ENCODE data around the gene MYL5. TPM values are rescaled to one million over a fixed set of nuclear protein-coding genes. Genes with fewer than 3 reads are reported as not detected.

Gene MYL5
- total RNA-seq, 2 donors from 2014 or later, result 14.0 to 14.5 TPM

- Mint-ChIP-seq H3K36me3 (ENCODE audit: low read depth) (no peaks in the 10 kb centered on the region), H3K9me3 (no peaks in the 10 kb centered on the region)
Observed at GRCh38 chr4:658681-659667, 15.4 kb upstream of the MYL5 start.

GRCh38 chr4:659851-660250, 14.5 kb upstream of the MYL5 start:
- H3K4me1 Mint-ChIP-seq, result no peaks in the 10 kb centered on the region
- ATAC-seq (replicated peaks), result no peak
- H3K4me3 Mint-ChIP-seq, result no peak overlapping the region
- H3K27me3 Mint-ChIP-seq, result no peaks in the 10 kb centered on the region
- no peaks in the 10 kb centered on the region for H3K36me3 Mint-ChIP-seq (ENCODE audit: low read depth)
- H3K27ac Mint-ChIP-seq, result no peak overlapping the region
- H3K9me3 Mint-ChIP-seq, result no peaks in the 10 kb centered on the region

More at GRCh38 chr4:658681-659667, 15.4 kb upstream of the MYL5 start:
- no peak for ATAC-seq (replicated peaks)
- H3K4me1 Mint-ChIP-seq, result no peaks in the 10 kb centered on the region
- no peak overlapping the region for H3K4me3 Mint-ChIP-seq
- no peaks in the 10 kb centered on the region for H3K27me3 Mint-ChIP-seq
- H3K27ac Mint-ChIP-seq, result no peak overlapping the region

GRCh38 chr4:660401-660800, 13.9 kb upstream of the MYL5 start:
- H3K27ac Mint-ChIP-seq, result no peak overlapping the region

GRCh38 chr4:661231-661630, 13.1 kb upstream of the MYL5 start:
- H3K27ac Mint-ChIP-seq, result no peak overlapping the region
- H3K36me3 Mint-ChIP-seq (ENCODE audit: low read depth), result no peaks in the 10 kb centered on the region
- H3K9me3 Mint-ChIP-seq, result no peaks in the 10 kb centered on the region
- ATAC-seq (replicated peaks), result no peak
- no peaks in the 10 kb centered on the region for H3K4me1 Mint-ChIP-seq
- H3K4me3 Mint-ChIP-seq, result no peak overlapping the region
- H3K27me3 Mint-ChIP-seq, result no peaks in the 10 kb centered on the region

More at GRCh38 chr4:660401-660800, 13.9 kb upstream of the MYL5 start:
- Mint-ChIP-seq H3K27me3 (no peaks in the 10 kb centered on the region), H3K4me3 (no peak overlapping the region), H3K36me3 (ENCODE audit: low read depth) (no peaks in the 10 kb centered on the region), H3K9me3 (no peaks in the 10 kb centered on the region), H3K4me1 (no peaks in the 10 kb centered on the region)
- no peak for ATAC-seq (replicated peaks)

GRCh38 chr4:661881-662761, 12.2 kb upstream of the MYL5 start:
- no peak for ATAC-seq (replicated peaks)
- Mint-ChIP-seq H3K27ac (peak overlapping the region; percentile 84), H3K27me3 (no peaks in the 10 kb centered on the region)

GRCh38 chr4:663046-663437, 11.3 kb upstream of the MYL5 start:
- no peaks in the 10 kb centered on the region for H3K36me3 Mint-ChIP-seq (ENCODE audit: low read depth)
- peak overlapping the region; percentile 84 for H3K27ac Mint-ChIP-seq
- H3K4me3 Mint-ChIP-seq, result peak overlapping the region; percentile 79
- H3K4me1 Mint-ChIP-seq, result no peaks in the 10 kb centered on the region
- no peaks in the 10 kb centered on the region for H3K27me3 Mint-ChIP-seq
- no peaks in the 10 kb centered on the region for H3K9me3 Mint-ChIP-seq
- ATAC-seq (replicated peaks), result peak; percentile 20

More at GRCh38 chr4:661881-662761, 12.2 kb upstream of the MYL5 start:
- Mint-ChIP-seq H3K4me3 (peak overlapping the region; percentile 79), H3K36me3 (ENCODE audit: low read depth) (no peaks in the 10 kb centered on the region), H3K4me1 (no peaks in the 10 kb centered on the region), H3K9me3 (no peaks in the 10 kb centered on the region)

- H3K4me3 Mint-ChIP-seq, result peak overlapping the region; percentile 79
Observed at GRCh38 chr4:663438-664428, 10.6 kb upstream of the MYL5 start.

GRCh38 chr4:664713-665231, 9.6 kb upstream of the MYL5 start:
- Mint-ChIP-seq H3K4me1 (no peaks in the 10 kb centered on the region), H3K27me3 (no peaks in the 10 kb centered on the region), H3K27ac (peak overlapping the region; percentile 78), H3K36me3 (ENCODE audit: low read depth) (no peaks in the 10 kb centered on the region), H3K4me3 (peak overlapping the region; percentile 79), H3K9me3 (no peaks in the 10 kb centered on the region)
- no peak for ATAC-seq (replicated peaks)

More at GRCh38 chr4:663438-664428, 10.6 kb upstream of the MYL5 start:
- peak; percentile 79 for ATAC-seq (replicated peaks)
- Mint-ChIP-seq H3K4me1 (no peaks in the 10 kb centered on the region), H3K36me3 (ENCODE audit: low read depth) (no peaks in the 10 kb centered on the region), H3K9me3 (no peaks in the 10 kb centered on the region), H3K27ac (peak overlapping the region; percentile 84), H3K27me3 (no peaks in the 10 kb centered on the region)

- H3K27ac Mint-ChIP-seq, result no peak overlapping the region
- no peaks in the 10 kb centered on the region for H3K4me1 Mint-ChIP-seq
- ATAC-seq (replicated peaks), result no peak
- H3K9me3 Mint-ChIP-seq, result no peaks in the 10 kb centered on the region
- H3K4me3 Mint-ChIP-seq, result peak overlapping the region; percentile 12
- H3K27me3 Mint-ChIP-seq, result no peaks in the 10 kb centered on the region
- H3K36me3 Mint-ChIP-seq (ENCODE audit: low read depth), result no peaks in the 10 kb centered on the region
Observed at GRCh38 chr4:665381-665750, 9.0 kb upstream of the MYL5 start.

GRCh38 chr4:665751-666435, 8.4 kb upstream of the MYL5 start:
- peaks cover 5% of the 10 kb centered on the region for H3K36me3 Mint-ChIP-seq (ENCODE audit: low read depth)
- no peaks in the 10 kb centered on the region for H3K27me3 Mint-ChIP-seq
- H3K9me3 Mint-ChIP-seq, result no peaks in the 10 kb centered on the region
- H3K27ac Mint-ChIP-seq, result no peak overlapping the region
- no peaks in the 10 kb centered on the region for H3K4me1 Mint-ChIP-seq
- ATAC-seq (replicated peaks), result no peak
- H3K4me3 Mint-ChIP-seq, result peak overlapping the region; percentile 12

GRCh38 chr4:666436-666810, 7.9 kb upstream of the MYL5 start:
- Mint-ChIP-seq H3K9me3 (no peaks in the 10 kb centered on the region), H3K4me3 (no peak overlapping the region), H3K36me3 (ENCODE audit: low read depth) (peaks cover 10% of the 10 kb centered on the region), H3K4me1 (no peaks in the 10 kb centered on the region), H3K27me3 (no peaks in the 10 kb centered on the region), H3K27ac (no peak overlapping the region)
- ATAC-seq (replicated peaks), result no peak

- no peaks in the 10 kb centered on the region for H3K4me1 Mint-ChIP-seq
- no peaks in the 10 kb centered on the region for H3K27me3 Mint-ChIP-seq
- no peaks in the 10 kb centered on the region for H3K9me3 Mint-ChIP-seq
- H3K36me3 Mint-ChIP-seq (ENCODE audit: low read depth), result peaks cover 16% of the 10 kb centered on the region
- ATAC-seq (replicated peaks), result no peak
- H3K4me3 Mint-ChIP-seq, result no peak overlapping the region
- no peak overlapping the region for H3K27ac Mint-ChIP-seq
Observed at GRCh38 chr4:666822-667544, 7.4 kb upstream of the MYL5 start.

GRCh38 chr4:667545-667925, 6.8 kb upstream of the MYL5 start:
- Mint-ChIP-seq H3K27ac (no peak overlapping the region), H3K36me3 (ENCODE audit: low read depth) (peaks cover 21% of the 10 kb centered on the region), H3K9me3 (no peaks in the 10 kb centered on the region), H3K4me1 (no peaks in the 10 kb centered on the region), H3K4me3 (no peak overlapping the region), H3K27me3 (no peaks in the 10 kb centered on the region)
- no peak for ATAC-seq (replicated peaks)

Data from activated T-helper 17 cell treated with anti-CD3 and anti-CD28 coated beads, Interleukin-2, amount 50 U/mL, for 72 hours (primary cell).